NCI-H1105 treated with DMSO at 0.1 percent for 48 hours (cell line): Measurements from ENCODE around the gene CYTH2.
"Not testable (repeated sequence)": the region's sequence is repeated elsewhere in the genome, so short reads cannot be mapped to it uniquely, and the experiment has no call there.

Source experiments
- DNase-seq: peaks from one replicate; lab custom pipeline; 2025; lab: John Stamatoyannopoulos, UW

The CYTH2 gene

GRCh38 chr19:48512504-48513288, 43.5 kb downstream of the CYTH2 start:
- no peak for DNase-seq

- peak; percentile 83 for DNase-seq
Measured at GRCh38 chr19:48513289-48514122, 44.3 kb downstream of the CYTH2 start.

GRCh38 chr19:48514123-48514458, 44.9 kb downstream of the CYTH2 start:
- DNase-seq, result no peak

- DNase-seq, result no peak
Measured at GRCh38 chr19:48516536-48516935, 47.4 kb downstream of the CYTH2 start.

DNA sequence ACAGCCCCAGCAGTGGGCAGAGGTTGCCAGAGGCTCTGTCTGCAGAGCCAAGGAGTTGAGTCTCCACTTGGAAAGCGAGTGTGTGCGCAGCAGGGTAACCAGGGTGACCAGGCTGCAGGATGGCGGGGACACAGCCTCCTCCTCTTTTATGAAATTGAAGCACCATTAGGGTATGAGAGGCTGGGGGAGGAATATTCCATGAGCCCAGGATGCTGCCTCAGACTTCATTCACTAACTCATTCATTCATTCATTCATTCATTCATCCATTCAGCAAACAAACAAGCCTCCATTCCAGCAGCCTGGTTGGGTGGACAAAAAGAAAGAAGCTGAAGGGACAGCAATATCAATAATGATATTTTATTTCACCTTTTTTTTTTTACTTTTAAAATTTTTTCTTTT, 49.0 kb downstream of the CYTH2 start:
- DNase-seq, result no peak

DNA sequence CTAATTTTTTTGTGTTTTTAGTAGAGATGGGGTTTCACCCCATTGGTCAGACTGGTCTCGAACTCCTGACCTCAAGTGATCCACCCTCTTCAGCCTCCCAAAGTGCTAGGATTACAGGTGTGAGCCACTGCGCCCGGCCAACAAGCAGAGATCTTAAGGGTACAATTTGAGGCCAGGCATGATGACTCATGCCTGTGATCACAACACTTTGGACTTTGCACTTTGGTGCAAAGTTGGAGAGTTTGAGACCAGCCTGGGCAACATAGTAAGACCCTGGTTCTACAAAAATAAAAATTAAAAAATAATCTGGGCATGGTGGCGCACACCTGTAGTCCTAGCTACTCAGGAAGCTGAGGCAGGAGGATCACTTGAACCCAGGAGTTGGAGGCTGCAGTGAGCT, 50.3 kb downstream of the CYTH2 start:
- DNase-seq, result not testable (repeated sequence)

- no peak for DNase-seq
Measured at GRCh38 chr19:48520134-48520533, 51.0 kb downstream of the CYTH2 start.

- no peak for DNase-seq
Measured at GRCh38 chr19:48524221-48524620, 55.1 kb downstream of the CYTH2 start.

DNA sequence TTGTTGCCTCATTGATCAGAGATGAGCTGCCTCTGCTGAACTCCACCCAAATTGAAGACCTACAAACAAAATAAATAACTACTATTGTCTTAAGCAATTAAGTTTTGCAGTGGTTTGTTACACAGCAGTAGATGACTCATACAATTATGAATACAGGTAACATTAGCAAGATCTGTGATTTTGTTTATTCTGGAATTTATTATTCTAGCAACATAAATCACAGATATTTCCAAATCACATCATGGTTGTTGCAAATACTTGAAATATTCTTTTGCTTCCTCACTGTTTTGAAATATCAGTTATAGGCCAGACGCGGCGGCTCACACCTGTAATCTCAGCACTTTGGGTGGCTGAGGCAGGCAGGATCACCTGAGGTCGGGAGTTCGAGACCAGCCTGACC, 55.6 kb downstream of the CYTH2 start:
- no peak for DNase-seq

- DNase-seq, result no peak
Measured at GRCh38 chr19:48529156-48529555, 60.0 kb downstream of the CYTH2 start.

DNA sequence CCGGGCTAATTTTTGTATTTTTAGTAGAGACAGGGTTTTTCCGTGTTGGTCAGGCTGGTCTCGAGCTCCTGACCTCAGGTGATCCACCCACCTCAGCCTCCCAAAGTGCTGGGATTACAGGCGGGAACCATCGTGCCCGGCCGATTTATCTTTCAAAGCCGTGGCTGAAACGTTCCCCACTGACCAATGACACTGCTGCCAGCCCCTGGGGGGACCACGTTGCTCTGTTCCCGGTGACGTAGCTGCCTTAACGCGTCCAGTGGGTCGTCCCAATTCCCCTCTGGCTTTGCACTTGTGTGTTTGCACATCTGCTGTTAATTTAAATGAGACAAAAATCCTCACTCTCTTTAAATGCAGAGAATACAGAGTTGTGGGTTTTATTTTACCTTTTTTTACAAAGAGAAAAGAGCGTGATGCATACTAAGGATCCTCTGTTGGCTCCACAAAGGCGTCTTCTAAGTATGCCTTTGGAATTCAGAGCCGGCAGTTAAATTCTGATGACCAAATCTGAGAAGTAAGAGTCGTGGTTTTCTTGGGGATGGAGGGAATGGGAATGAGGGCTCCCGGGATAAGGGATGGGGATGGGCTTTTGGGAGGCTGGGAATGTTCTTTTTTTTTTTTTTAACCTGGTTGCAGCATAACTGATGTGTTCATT, 61.0 kb downstream of the CYTH2 start:
- no peak for DNase-seq

DNA sequence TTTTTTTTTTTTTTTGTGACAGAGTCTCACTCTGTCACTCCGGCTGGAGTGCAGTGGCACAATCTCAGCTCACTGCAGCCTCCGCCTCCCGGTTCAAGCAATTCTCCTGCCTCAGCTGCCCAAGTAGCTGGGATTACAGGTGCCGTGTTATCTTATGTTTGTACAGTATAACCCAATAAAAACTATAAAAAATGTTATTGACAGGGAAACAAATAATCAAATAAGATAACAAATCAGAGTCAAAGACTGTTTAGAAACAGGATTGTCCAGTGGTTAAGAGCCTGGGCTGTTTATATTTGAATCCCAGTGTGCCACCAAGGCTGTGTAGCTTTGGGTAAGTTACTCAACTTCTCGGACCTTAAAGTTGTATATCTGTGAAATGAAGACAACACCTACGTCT, 61.6 kb downstream of the CYTH2 start:
- DNase-seq, result no peak
